C4-2B (cell line): Measurements from ENCODE around the gene CEP97.

ENCODE experiments used
- CTCF ChIP-seq: fragments of 450-650 bp; conservative IDR thresholded peaks from 2 replicates; pipeline ENCODE4 v1.5.1; 2017; ENCODE audit warnings: mild to moderate bottlenecking
- ZFX ChIP-seq: fragments of 450-650 bp; IDR thresholded peaks from 2 replicates; pipeline ENCODE4 v1.6.1; 2017

- no peak for TF ChIP-seq CTCF
- no peak for TF ChIP-seq ZFX
These were observed 95.3 kb downstream of the CEP97 start for GRCh38 chr3:101819649-101820206.
